Activated naive CD4-positive, alpha-beta T cell treated with anti-CD3 and anti-CD28 coated beads, Interleukin-2, amount 50 U/mL, for 24 hours (primary cell): ENCODE measurements around the gene LINGO1.

Experiments
- H3K27ac Mint-ChIP-seq: one replicate; pipeline ENCODE4 v1.8.0; 2021; ENCODE audit warnings: mild to moderate bottlenecking, mixed read lengths
- H3K27me3 Mint-ChIP-seq: one replicate; pipeline ENCODE4 v1.8.0; 2021; ENCODE audit warnings: mixed read lengths
- H3K36me3 Mint-ChIP-seq: one replicate; pipeline ENCODE4 v1.8.0; 2021; ENCODE audit warnings: mixed read lengths
- H3K4me1 Mint-ChIP-seq: one replicate; pipeline ENCODE4 v1.8.0; 2021; ENCODE audit warnings: mixed read lengths
- H3K4me3 Mint-ChIP-seq: one replicate; pipeline ENCODE4 v1.8.0; 2021; ENCODE audit warnings: mild to moderate bottlenecking, mixed read lengths
- H3K9me3 Mint-ChIP-seq: one replicate; pipeline ENCODE4 v1.8.0; 2021; ENCODE audit warnings: mixed read lengths

Gene LINGO1

DNA sequence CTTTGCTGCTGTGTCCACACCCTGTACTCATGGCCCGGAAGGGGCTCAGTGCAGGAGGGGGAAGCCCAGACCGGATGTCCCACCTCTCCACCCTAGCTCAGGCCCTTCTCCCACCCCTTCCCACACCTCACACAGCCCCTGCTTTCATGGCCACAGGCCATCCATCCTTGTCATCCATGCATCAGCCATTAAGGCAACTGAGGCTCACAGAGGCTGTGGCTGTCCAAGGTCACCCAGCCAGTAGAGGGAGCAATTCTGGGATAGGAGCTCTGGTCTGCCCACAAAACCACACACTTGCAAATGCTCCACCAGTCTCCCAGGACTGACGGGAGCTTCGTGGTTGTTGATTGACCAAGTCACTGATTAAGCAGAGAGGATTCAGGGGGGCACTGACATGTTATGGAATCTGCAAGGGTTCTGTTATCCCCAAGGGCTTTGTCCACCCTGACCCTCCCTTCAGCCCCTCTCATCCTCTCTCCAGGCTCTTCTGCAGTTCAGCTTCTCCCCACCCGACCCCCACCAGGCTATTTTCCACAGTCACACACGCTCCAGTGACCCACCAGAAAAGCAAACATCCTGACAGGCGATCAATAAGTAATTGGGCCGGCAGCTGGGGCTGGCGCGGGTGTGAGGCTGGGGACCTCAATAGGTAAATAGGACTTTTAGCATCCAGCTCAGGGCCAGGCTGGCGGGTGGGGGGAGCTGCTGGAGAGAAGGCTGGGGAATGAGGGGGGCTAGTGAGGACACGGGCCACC is 15.1 kb downstream of the LINGO1 start:
- Mint-ChIP-seq H3K9me3 (no peaks in the 10 kb centered on the region), H3K27me3 (no peaks in the 10 kb centered on the region), H3K36me3 (no peaks in the 10 kb centered on the region), H3K4me1 (no peaks in the 10 kb centered on the region), H3K27ac (no peak overlapping the region), H3K4me3 (no peak overlapping the region)

DNA sequence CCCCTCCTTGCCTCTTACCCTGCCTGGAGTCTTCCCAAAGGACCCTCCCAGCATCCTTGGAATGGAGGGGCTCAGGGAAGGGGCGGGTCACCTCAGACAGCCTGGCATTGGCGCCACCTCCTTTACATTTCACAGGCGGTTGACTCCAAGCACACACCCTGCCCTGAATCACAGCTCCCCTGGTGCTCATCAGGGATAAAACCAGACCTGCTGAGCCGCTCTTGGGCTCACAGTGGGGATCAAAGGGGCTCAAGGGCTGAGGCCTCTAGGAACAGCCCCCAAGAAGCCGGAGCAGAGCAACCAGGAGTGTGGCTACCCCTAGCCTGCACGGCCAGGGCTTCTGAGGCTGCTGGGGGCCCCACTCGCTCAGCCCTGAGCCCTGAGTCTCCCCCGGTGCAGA is 16.6 kb downstream of the LINGO1 start:
- Mint-ChIP-seq H3K36me3 (no peaks in the 10 kb centered on the region), H3K27ac (no peak overlapping the region), H3K4me1 (no peaks in the 10 kb centered on the region), H3K27me3 (no peaks in the 10 kb centered on the region), H3K9me3 (no peaks in the 10 kb centered on the region), H3K4me3 (no peak overlapping the region)

DNA sequence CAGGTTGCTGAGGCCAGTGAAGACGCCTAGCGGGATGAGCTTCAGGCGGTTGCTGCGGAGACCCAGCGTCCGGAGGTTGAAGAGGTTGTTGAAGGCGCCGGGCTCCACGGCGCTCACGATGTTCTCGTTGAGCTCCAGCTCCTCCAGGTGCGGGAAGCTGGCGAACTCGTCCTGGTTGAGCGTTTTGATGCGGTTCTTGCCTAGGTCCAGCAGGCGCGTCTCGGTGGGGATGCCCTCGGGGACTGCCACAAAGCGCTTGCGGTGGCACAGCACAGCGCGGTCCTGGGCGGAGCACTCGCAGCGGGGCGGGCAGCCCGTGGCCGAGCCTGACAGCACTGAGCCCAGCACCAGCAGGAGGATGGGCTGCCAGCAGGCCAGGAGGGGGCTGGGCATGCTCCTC is 17.2 kb downstream of the LINGO1 start:
- Mint-ChIP-seq H3K9me3 (no peaks in the 10 kb centered on the region), H3K27ac (no peak overlapping the region), H3K36me3 (no peaks in the 10 kb centered on the region), H3K27me3 (no peaks in the 10 kb centered on the region), H3K4me3 (no peak overlapping the region), H3K4me1 (no peaks in the 10 kb centered on the region)

DNA sequence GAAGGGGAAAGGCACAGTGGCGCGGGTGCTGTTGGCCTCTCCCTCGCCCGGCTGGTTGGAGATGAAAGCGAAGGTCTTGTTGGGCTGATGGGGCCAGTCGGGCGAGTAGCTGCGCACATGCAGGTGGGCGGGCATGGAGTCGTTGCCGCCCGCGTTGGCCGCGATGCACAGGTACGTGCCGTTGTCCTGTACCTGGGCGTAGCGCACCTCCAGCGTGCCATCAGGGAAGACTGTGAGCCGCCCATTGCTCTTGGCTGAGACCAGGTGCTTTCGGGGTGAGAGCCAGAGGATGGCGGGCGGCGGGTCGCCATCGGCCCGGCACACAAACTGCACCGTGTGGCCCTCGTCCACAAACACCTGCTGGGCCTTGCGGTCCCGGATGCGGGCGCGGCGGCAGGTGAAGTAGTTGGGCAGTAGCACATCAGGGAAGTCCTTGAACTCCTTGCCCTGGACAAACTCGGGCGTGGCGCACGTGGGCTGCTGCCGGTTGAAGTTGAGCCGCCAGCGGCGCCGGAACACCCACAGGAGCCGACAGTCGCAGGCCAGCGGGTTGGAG is 18.4 kb downstream of the LINGO1 start:
- H3K4me1 Mint-ChIP-seq, result no peaks in the 10 kb centered on the region

DNA sequence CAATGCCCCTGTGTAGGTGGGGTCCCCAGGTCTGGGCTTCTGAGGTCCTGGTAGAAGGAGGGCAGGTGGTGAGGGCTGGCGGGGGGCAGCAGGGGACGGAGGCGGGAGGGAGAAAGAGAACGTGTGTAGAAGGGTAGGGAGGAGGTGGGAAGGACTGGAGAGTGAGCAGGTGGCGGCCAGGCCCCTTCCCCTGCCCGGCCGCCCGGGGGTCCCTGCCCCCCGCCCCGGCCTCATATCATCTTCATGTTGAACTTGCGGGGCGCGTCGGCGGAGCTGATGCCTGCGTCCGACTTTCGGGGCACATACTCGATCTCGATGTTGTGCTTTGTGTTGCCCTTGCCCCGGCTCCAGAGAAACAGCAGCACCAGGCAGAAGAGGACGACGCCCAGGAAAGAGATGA is 18.9 kb downstream of the LINGO1 start:
- no peak overlapping the region for H3K27ac Mint-ChIP-seq
- no peaks in the 10 kb centered on the region for H3K4me1 Mint-ChIP-seq
- H3K9me3 Mint-ChIP-seq, result no peaks in the 10 kb centered on the region
- no peaks in the 10 kb centered on the region for H3K27me3 Mint-ChIP-seq
- no peak overlapping the region for H3K4me3 Mint-ChIP-seq
- no peaks in the 10 kb centered on the region for H3K36me3 Mint-ChIP-seq

More for the DNA sequence above, 18.4 kb downstream of the LINGO1 start:
- no peak overlapping the region for H3K4me3 Mint-ChIP-seq
- no peaks in the 10 kb centered on the region for H3K27me3 Mint-ChIP-seq
- no peaks in the 10 kb centered on the region for H3K36me3 Mint-ChIP-seq
- no peaks in the 10 kb centered on the region for H3K9me3 Mint-ChIP-seq
- no peak overlapping the region for H3K27ac Mint-ChIP-seq

DNA sequence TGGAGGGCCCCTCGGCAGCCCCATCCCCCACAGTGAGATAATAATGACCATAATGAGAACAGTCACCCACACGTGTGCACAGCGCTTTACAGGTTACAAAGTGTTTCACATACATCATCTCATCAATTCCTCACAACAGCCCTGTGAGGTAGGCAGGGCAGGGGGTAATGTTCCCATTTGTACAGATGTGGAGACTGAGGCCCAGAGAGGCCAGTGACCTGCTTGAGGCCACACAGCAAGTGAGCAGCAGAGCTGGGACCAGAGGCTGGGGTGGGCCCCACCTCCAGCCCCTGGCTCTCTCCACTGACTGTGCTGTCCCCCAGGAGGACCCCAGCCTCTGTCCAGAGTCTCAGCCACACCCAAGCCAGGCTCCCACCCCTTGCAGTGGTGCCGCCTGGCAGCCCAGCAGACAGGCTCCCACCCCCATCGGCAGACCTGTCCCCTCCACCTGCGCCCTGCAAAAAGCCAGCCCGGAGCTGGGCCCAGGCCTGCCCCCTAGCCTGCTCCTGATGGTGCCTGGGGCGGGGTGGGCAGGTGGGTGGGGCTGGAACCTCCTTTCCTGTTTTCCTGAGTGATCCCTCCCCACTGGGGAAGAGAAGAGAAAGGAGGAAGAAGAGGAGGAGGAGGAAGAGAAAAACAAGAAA is 19.6 kb downstream of the LINGO1 start:
- no peak overlapping the region for H3K27ac Mint-ChIP-seq
- no peaks in the 10 kb centered on the region for H3K9me3 Mint-ChIP-seq
- no peaks in the 10 kb centered on the region for H3K27me3 Mint-ChIP-seq
- H3K4me3 Mint-ChIP-seq, result no peak overlapping the region
- no peaks in the 10 kb centered on the region for H3K4me1 Mint-ChIP-seq
- H3K36me3 Mint-ChIP-seq, result no peaks in the 10 kb centered on the region

DNA sequence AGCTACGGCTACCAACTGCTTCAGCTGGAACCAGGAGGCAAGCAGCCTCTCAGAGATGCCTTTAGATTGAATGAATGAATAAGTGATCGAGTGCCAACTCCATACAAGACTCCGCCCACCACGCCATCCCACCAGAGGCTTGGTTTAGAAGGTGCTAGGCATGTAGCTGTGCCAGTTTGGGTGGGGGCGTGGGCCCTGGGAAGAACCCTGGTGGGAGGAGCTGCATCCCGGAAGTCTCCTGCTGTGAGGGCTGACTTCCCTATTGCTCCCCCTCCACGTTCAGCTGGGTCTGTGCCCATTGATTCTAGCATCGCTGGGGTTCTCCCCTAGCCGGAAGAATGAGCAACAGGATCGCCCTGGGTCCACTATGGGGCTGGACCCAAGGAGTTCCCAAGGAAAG is 20.9 kb downstream of the LINGO1 start:
- H3K4me3 Mint-ChIP-seq, result no peak overlapping the region
- no peak overlapping the region for H3K27ac Mint-ChIP-seq
- no peaks in the 10 kb centered on the region for H3K27me3 Mint-ChIP-seq
- H3K36me3 Mint-ChIP-seq, result no peaks in the 10 kb centered on the region
- H3K4me1 Mint-ChIP-seq, result no peaks in the 10 kb centered on the region
- H3K9me3 Mint-ChIP-seq, result no peaks in the 10 kb centered on the region

DNA sequence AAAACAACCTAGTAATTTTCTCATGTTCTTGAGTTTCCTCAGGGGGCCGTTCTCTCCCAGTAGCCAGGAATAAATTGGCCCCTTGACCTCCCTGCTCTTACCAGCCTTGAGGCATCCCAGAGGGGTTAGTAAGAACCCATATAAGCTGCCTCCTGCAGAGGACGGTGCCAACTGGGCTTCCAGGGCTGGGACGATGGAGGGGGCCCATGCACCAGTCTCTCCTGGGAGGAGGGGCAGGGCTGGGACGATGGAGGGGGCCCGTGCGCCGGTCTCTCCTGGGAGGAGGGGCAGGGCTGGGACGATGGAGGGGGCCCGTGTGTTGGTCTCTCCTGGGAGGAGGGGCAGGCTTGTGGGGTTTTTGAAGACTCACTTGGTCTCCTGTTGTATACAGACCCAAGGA is 22.0 kb downstream of the LINGO1 start:
- no peaks in the 10 kb centered on the region for H3K36me3 Mint-ChIP-seq
- H3K4me1 Mint-ChIP-seq, result no peaks in the 10 kb centered on the region
- no peak overlapping the region for H3K4me3 Mint-ChIP-seq
- H3K9me3 Mint-ChIP-seq, result no peaks in the 10 kb centered on the region
- H3K27ac Mint-ChIP-seq, result no peak overlapping the region
- no peaks in the 10 kb centered on the region for H3K27me3 Mint-ChIP-seq

DNA sequence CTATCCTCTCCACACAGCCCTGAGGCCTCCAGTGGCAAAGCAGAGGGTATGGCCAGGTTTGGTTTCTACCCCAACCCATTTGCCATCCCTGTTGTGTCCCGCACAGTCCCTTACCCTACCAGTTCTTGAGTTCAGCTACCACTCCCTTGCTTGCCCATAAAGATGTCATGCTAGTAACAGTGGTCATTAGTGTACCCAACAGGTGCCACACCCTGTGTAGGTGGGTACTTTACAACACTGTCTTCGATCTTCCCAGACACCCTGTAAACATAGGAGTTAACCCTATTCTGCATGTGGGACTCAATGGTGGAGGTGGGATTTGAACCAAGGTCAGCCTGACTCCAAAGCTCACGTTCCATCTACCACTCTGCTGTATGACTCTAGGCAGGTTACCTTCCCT is 23.2 kb downstream of the LINGO1 start:
- Mint-ChIP-seq H3K27ac (no peak overlapping the region), H3K9me3 (no peaks in the 10 kb centered on the region), H3K36me3 (no peaks in the 10 kb centered on the region), H3K4me1 (no peaks in the 10 kb centered on the region), H3K27me3 (no peaks in the 10 kb centered on the region), H3K4me3 (no peak overlapping the region)

DNA sequence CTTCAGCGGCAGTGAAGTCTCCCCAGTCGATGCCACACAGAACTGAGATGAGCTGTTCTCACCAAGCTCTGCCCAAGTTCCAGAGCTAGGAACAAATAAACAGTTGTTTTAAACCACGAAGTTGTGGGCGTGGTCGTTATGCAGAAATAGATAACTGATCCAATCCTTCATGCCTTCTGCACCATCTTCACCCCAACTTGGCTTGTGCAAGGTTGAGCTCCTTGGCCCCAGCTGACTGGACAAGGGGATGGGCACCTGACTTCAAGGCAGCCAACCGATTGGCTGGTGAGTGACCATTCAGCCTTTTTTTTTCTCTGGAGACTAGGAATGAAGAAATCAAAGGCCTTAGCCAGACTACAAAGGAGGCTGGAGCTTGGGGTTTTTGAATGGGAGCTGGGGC is 23.9 kb downstream of the LINGO1 start:
- Mint-ChIP-seq H3K9me3 (no peaks in the 10 kb centered on the region), H3K36me3 (no peaks in the 10 kb centered on the region), H3K27me3 (no peaks in the 10 kb centered on the region), H3K4me3 (no peak overlapping the region), H3K4me1 (no peaks in the 10 kb centered on the region), H3K27ac (no peak overlapping the region)

DNA sequence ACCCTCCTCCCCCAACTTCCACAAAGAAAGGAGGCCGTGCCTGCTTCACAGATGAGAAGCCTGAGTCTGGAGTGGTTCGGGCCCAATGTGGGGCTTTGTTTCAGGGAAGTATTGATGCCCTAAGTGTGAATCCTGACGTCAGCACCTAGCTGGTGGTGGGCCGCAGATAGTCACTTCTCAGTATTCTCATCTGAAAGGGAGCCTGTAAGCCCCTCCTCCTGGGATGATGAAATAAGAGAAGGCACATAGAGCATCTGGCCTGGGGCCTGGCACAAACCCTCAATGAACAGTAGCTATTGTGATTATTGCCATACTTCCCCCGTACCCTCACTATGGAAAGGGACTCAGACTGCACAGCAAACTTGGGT is 24.8 kb downstream of the LINGO1 start:
- Mint-ChIP-seq H3K4me1 (no peaks in the 10 kb centered on the region), H3K9me3 (no peaks in the 10 kb centered on the region), H3K27ac (no peak overlapping the region), H3K4me3 (no peak overlapping the region), H3K36me3 (no peaks in the 10 kb centered on the region), H3K27me3 (no peaks in the 10 kb centered on the region)

DNA sequence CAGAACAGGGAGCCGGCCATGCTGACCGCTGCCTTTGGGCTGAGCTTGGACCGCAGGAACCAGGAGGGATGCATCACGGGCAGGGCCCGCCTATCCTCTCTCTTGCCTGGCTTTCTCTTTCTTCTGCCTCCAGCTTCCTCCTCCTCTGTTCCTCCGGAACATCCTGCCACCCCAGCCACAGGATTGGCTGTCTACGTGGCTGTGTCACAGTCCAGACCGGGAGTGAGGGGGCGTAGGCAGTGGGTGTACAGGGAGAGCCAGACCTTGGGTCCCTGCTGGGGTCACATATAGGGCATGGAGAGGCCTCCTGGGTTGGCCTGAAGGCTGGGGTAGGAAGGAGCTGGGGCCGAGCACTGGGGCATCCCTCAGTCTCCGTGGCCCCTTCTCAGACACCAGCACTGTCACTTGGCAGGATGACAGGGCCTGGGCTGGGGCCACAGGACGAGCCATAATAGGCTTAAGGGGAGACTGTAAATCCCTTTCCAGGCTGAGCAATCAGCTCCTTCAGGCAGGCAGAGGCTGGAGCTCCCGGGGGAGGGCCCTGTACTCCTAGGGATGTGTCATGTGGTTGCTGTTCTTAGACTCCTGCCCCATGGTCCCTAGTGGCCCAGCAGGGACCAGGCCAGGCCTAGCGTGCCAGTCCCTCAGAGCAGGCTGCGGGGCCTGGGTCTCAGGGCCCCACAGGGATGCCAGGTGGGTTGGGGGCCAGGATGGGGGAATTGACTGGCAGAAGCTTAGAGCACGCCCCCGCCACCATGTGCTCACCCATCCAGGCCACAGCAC is 25.4 kb downstream of the LINGO1 start:
- no peaks in the 10 kb centered on the region for H3K4me1 Mint-ChIP-seq
- H3K9me3 Mint-ChIP-seq, result no peaks in the 10 kb centered on the region
- no peaks in the 10 kb centered on the region for H3K36me3 Mint-ChIP-seq
- H3K27me3 Mint-ChIP-seq, result no peaks in the 10 kb centered on the region
- H3K27ac Mint-ChIP-seq, result no peak overlapping the region
- no peak overlapping the region for H3K4me3 Mint-ChIP-seq

DNA sequence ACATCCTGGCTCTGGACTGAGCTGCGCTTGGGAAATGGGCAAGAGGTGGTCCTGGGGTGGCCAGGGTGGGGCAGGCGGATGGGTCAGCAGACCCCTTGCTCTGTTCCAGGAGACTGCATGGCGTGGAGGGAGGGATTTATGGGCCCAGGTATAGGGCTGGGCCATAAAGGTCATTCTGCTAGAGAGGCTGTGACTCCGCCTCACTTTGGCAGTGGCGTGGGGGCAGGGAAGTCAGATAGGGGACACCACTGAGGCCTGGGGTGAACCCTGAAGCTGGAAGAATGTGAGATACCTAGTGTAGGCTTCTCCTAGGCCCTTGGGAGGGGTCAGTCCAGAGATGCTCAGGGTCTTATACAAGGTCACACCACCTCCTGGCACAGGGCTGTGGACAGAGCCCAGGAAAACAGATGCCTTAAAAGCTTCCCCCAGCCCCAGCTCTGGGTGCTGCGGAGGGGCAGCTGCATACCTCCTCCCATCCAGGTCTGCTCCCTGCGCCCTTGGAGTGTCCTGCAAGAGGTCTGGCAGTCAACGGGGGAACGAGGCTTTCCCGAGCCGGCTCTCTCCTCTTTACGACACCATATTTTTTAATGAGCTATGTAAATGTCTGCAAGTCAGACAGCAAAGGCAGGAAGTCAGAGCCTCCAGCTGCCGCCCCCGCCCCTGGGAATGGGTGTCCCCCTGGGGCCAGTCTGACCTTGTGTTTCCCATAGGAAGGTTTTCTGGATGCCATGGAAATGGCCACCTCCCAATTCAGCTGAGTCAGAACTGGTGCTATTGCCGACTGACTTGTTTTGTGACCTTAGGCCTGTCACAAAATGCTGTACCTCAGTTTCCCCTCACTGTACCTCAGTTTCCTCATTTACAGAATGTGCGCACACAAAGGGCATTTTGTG is 26.3 kb downstream of the LINGO1 start:
- H3K27ac Mint-ChIP-seq, result no peak overlapping the region
- no peaks in the 10 kb centered on the region for H3K27me3 Mint-ChIP-seq
- no peaks in the 10 kb centered on the region for H3K36me3 Mint-ChIP-seq
- no peaks in the 10 kb centered on the region for H3K4me1 Mint-ChIP-seq
- no peak overlapping the region for H3K4me3 Mint-ChIP-seq
- H3K9me3 Mint-ChIP-seq, result no peaks in the 10 kb centered on the region

DNA sequence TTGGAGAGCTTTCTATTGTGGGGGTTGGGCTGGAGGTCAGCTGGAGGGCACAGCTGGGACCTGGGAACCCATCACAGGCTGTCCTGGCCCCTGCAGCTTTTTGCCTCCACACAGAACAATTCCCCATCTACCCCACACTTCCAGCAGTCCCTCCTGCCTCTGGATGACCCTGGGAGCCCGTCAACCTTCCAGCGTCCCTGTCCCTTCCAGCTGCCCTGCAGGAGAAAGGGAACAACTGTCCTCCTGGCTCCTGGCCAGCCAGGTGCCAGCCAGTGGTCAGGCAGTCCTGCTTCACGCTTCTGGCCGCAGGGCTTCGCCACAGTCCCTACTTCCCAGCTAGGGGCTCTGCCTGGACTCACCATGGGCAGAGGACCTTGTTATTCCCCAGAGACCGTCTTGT is 27.2 kb downstream of the LINGO1 start:
- Mint-ChIP-seq H3K27ac (no peak overlapping the region), H3K4me1 (no peaks in the 10 kb centered on the region), H3K9me3 (no peaks in the 10 kb centered on the region), H3K4me3 (no peak overlapping the region), H3K36me3 (no peaks in the 10 kb centered on the region), H3K27me3 (no peaks in the 10 kb centered on the region)

DNA sequence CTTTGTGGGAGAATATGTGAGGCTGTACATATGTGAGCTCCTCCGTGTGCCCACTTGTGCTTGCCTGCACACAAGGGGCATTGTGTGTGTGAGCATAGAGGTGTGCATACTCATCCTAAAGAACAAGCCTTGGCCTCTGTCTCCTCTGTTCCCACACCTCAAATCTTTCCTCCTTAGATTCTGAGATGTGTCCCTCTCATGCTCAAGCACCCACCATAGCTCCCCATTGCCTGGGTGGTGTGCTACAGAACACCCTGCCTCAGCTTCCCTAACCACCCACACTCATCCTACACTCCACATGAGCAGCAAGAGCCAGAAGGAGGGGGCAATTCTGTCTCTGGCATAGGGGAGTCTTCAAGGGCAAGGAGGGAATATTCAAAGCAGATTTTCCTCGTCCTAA is 27.7 kb downstream of the LINGO1 start:
- no peaks in the 10 kb centered on the region for H3K36me3 Mint-ChIP-seq
- no peaks in the 10 kb centered on the region for H3K27me3 Mint-ChIP-seq
- no peaks in the 10 kb centered on the region for H3K4me1 Mint-ChIP-seq
- H3K4me3 Mint-ChIP-seq, result no peak overlapping the region
- no peaks in the 10 kb centered on the region for H3K9me3 Mint-ChIP-seq
- no peak overlapping the region for H3K27ac Mint-ChIP-seq
